ENCODE measurements around the gene CXXC4.

The CXXC4 gene

GRCh38 chr4:104429150-104429741 lies 65.4 kb downstream of the CXXC4 start:
- TF ChIP-seq CTCF (IDR thresholded peaks at IDR 0.05): no peak

GRCh38 chr4:104425948-104426347 lies 68.7 kb downstream of the CXXC4 start:
- TF ChIP-seq CTCF (IDR thresholded peaks at IDR 0.05): no peak

- no peak for TF ChIP-seq CTCF (IDR thresholded peaks at IDR 0.05)
These were observed 69.7 kb downstream of the CXXC4 start for GRCh38 chr4:104424989-104425388.

GRCh38 chr4:104424475-104424941 lies 70.2 kb downstream of the CXXC4 start:
- TF ChIP-seq CTCF (IDR thresholded peaks at IDR 0.05): no peak

- no peak for TF ChIP-seq CTCF (IDR thresholded peaks at IDR 0.05)
These were observed 73.1 kb downstream of the CXXC4 start for GRCh38 chr4:104421566-104421965.

- TF ChIP-seq CTCF (IDR thresholded peaks at IDR 0.05): no peak
These were observed 73.9 kb downstream of the CXXC4 start for GRCh38 chr4:104420766-104421165.

Measured in LNCAP (cell line).